ENCODE results near the gene SETD2.

DNA sequence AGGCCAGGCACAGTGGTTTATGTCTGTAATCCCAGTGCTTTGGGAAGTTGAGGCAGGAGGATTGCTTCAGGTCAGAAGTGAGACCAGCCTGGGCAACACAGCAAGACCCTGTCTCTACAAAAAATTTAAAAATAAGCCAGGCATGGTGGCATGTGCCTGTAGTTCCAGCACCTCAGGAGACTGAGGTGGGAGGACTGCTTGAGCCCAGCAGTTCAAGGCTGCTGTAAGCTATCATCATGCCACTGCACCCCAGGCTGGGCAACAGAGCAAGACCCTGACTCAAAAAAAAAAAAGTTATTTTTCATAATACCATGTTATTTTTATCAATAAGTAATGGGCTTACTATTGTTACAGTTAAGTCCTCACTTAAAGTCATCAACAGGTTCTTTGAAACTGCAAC is 59.7 kb downstream of the SETD2 start:
- TF ChIP-seq CTCF (conservative IDR thresholded peaks at IDR 0.05) (no peak), EZH2 (IDR thresholded peaks at IDR 0.05; ENCODE audit: low read depth) (no peak)

Data from PC-9 (cell line).